Stimulated activated CD8-positive, alpha-beta memory T cell treated with anti-CD3 and anti-CD28 coated beads, Interleukin-15, amount 100 ng/mL, for 48 hours (primary cell): Measurements from ENCODE around the gene ADAMTS19.

Source experiments
- DNase-seq, 2 donors: peaks; one replicate each; pipeline ENCODE4 v3.0.0-alpha.2; 2020; ENCODE audit warnings: low read depth in 2 of 2

ADAMTS19 gene

GRCh38 chr5:129687941-129688340, 227.8 kb downstream of the ADAMTS19 start:
- DNase-seq: no peak

GRCh38 chr5:129689045-129689444, 228.9 kb downstream of the ADAMTS19 start:
- DNase-seq: no peak

- no peak for DNase-seq
Measured at GRCh38 chr5:129691220-129691619, 231.1 kb downstream of the ADAMTS19 start.

GRCh38 chr5:129696636-129697035, 236.5 kb downstream of the ADAMTS19 start:
- DNase-seq: no peak

GRCh38 chr5:129698661-129699060, 238.6 kb downstream of the ADAMTS19 start:
- no peak for DNase-seq

GRCh38 chr5:129716235-129716634, 256.1 kb downstream of the ADAMTS19 start:
- no peak for DNase-seq

- no peak for DNase-seq
Measured at GRCh38 chr5:129716651-129717050, 256.6 kb downstream of the ADAMTS19 start.

GRCh38 chr5:129717751-129718310, 257.7 kb downstream of the ADAMTS19 start:
- DNase-seq: no peak

- DNase-seq: no peak
Measured at GRCh38 chr5:129718471-129719090, 258.5 kb downstream of the ADAMTS19 start.

GRCh38 chr5:129724222-129724621, 264.1 kb downstream of the ADAMTS19 start:
- DNase-seq: no peak

GRCh38 chr5:129724647-129725046, 264.5 kb downstream of the ADAMTS19 start:
- no peak for DNase-seq

- no peak for DNase-seq
Measured at GRCh38 chr5:129739773-129740172, 279.7 kb downstream of the ADAMTS19 start.

- DNase-seq: no peak
Measured at GRCh38 chr5:129743541-129744187, 283.6 kb downstream of the ADAMTS19 start.

- DNase-seq: no peak
Measured at GRCh38 chr5:129745997-129746396, 285.9 kb downstream of the ADAMTS19 start.

- DNase-seq: no peak
Measured at GRCh38 chr5:129746876-129747275, 286.8 kb downstream of the ADAMTS19 start.

- DNase-seq: no peak
Measured at GRCh38 chr5:129747572-129748407, 287.7 kb downstream of the ADAMTS19 start, which contains the start of gene MINAR2. TSS of gene MINAR2 (plus strand) at chr5:129748094. CDS start at chr5:129748191, 97 bp downstream.

GRCh38 chr5:129748913-129749880, 289.1 kb downstream of the ADAMTS19 start:
- DNase-seq: no peak

GRCh38 chr5:129760636-129761325, 300.7 kb downstream of the ADAMTS19 start:
- no peak for DNase-seq

GRCh38 chr5:129763651-129764050, 303.6 kb downstream of the ADAMTS19 start:
- no peak for DNase-seq

GRCh38 chr5:129766798-129767197, 306.7 kb downstream of the ADAMTS19 start:
- no peak for DNase-seq
